ENCODE results near the gene MSANTD3.

DNA sequence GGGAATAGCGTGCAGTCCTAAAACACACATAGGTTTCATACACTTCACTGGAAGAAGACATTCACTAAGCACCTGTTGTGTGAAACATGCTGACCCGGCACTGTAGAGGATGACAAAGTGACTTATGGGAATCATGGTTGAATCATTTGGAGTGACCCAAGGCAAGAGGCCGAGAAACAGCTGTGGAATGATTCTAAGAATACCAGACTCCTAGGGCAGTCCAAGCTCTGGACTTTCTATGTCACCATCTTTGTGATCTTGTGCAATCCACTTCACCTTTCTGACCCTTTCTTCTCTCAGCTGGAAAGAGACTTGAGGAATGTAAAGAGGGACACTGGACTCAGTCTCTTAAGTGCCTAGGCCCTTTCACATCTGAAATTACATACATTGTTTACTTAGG lies 13.1 kb downstream of the MSANTD3 start:
- TF ChIP-seq, protein P1, sequence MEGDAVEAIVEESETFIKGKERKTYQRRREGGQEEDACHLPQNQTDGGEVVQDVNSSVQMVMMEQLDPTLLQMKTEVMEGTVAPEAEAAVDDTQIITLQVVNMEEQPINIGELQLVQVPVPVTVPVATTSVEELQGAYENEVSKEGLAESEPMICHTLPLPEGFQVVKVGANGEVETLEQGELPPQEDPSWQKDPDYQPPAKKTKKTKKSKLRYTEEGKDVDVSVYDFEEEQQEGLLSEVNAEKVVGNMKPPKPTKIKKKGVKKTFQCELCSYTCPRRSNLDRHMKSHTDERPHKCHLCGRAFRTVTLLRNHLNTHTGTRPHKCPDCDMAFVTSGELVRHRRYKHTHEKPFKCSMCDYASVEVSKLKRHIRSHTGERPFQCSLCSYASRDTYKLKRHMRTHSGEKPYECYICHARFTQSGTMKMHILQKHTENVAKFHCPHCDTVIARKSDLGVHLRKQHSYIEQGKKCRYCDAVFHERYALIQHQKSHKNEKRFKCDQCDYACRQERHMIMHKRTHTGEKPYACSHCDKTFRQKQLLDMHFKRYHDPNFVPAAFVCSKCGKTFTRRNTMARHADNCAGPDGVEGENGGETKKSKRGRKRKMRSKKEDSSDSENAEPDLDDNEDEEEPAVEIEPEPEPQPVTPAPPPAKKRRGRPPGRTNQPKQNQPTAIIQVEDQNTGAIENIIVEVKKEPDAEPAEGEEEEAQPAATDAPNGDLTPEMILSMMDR (conservative IDR thresholded peaks at IDR 0.05; ENCODE audit: low read depth, low read length): no peak
- TF ChIP-seq EZH2 (IDR thresholded peaks at IDR 0.05; ENCODE audit: borderline replicate concordance, low read depth, low read length, poor library complexity, severe bottlenecking): no peak

Data from A673 (cell line).